HG03469 (cell line): ENCODE data around the gene PRDM16.

ENCODE experiments used
- ATAC-seq: cut with Tn5 transposase; IDR thresholded peaks from one replicate; pipeline ENCODE4 v1.9.1; 2021; ENCODE audit warnings: mild to moderate bottlenecking, moderate library complexity, moderate number of reproducible peaks; ENCODE audit not compliant: unreplicated experiment

The PRDM16 gene

DNA sequence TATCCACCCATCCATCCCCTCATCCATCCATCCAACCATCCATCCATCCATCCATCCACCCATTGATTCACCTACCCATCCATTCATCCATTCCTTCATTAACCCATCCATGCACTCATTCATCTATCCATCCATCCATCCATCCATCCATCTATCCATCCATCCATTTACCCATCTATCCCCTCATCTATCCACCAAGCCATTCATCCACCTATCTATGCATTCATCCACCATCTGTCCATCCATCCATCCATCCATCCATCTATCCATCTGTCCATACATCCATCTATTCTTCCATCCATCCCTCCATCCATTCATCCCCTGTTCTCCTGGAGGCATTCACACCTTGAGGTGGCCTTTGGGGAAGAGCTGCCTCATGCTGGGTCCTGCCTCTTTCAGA is 107.0 kb downstream of the PRDM16 start:
- no peak for ATAC-seq

DNA sequence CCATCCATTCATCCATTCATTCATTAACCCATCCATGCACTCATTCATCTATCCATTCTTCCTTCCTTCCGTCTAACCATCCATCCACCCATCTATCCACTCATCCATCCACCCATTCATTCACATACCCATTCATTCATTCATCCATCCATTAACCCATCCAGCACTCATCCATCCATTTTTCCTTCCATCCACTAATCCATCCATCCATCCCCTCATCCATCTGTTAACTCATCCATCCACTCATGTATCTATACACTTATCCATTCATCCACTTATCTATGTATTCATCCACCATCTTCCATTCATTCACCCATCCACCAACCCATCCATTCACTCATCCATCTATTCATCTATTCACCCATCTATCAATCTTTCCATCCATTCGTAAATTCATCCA is 107.8 kb downstream of the PRDM16 start:
- no peak for ATAC-seq

DNA sequence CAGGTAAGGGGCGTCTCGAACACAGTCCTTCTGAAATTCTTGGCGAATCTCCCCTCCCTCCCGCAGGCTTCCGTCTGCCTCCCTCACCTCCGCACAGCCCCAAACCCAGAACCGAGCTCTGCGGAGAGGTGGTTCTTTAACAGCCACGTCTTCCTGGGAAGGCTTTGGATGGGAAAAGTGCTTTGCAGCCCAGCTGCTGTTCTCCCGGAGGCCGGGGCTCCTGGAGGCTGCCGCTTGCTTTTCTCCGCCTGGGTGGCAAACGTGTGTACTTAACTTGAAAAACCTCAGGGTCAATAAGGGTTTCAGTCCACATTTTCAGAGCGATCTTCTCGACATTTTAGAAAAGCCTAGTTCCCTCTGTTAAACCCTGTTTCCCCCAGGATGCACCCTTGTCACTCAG is 109.3 kb downstream of the PRDM16 start:
- no peak for ATAC-seq

DNA sequence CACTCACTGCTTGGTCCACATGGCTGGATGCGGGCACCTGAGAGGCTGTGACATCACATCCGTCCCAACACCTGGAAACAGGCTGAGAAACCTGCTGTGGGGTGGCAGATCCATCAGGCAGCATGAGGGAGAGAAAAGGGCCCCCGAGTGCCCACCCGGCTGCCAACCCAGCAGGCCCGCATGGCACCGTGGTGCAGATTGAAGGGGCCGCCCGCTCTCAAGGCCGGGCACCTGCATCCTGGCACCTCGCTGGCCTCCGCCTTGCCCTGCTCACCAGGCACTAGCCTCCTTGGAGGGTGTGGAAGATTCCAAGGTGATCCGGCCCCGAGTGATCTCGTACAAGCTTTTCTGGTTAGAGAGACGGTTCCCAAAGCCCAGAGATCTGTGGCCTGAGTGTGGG is 110.5 kb downstream of the PRDM16 start:
- no peak for ATAC-seq

DNA sequence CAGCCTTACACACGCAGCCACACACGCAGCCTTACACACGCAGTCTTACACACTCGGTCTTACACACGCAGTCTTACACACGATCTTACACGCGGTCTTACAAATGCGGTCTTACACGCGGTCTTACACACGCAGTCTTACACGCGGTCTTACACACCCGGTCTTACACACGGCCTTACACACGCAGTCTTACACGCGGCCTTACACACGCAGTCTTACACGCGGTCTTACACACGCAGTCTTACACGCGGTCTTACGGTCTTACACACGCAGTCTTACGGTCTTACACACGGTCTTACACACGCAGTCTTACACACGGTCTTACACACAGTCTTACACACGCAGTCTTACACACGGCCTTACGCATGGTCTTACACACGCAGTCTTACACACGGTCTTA is 111.9 kb downstream of the PRDM16 start:
- no peak for ATAC-seq

- no peak for ATAC-seq
Observed at GRCh38 chr1:3181956-3182355, 113.0 kb downstream of the PRDM16 start.

DNA sequence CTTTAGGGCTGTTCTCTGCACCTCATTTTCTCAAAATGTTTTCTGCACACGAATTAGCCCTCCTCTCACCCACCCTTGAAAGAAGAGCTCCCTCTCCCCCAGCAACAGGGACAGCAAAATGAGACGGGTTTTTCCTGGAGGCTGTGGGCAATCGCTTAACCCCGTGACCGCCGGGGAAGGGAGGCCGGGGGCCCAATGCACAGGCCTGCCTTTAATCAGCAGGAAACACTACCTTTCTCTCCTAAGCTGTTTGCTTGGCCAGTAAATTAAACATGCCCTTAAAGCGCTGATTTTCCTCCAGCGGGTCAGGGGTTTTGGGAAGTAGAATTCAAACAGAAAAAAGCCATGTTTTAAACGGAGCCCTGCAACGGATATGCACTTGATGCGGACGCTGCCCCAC is 114.4 kb downstream of the PRDM16 start:
- ATAC-seq: no peak

- no peak for ATAC-seq
Observed at GRCh38 chr1:3183813-3184212, 114.8 kb downstream of the PRDM16 start.

GRCh38 chr1:3184666-3185065 is 115.7 kb downstream of the PRDM16 start:
- no peak for ATAC-seq

DNA sequence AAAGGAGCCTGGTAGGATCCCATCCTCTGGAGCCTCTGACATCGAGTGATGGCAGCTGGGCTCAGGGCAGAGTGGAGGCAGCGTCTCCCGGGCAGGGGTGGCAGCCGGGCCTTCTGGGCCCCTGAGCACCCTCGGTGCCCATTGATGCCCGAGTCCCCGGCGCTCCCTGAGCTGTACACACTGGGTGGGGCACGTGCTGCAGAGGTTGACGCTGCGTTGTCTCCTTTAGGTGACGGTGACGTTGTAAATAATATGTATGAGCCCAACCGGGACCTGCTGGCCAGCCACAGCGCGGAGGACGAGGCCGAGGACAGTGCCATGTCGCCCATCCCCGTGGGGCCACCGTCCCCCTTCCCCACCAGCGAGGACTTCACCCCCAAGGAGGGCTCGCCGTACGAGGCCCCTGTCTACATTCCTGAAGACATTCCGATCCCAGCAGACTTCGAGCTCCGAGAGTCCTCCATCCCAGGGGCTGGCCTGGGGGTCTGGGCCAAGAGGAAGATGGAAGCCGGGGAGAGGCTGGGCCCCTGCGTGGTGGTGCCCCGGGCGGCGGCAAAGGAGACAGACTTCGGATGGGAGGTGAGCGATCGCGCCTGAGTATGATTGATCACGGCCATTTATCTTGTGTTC is 117.0 kb downstream of the PRDM16 start:
- ATAC-seq: no peak

- ATAC-seq: no peak
Observed at GRCh38 chr1:3186526-3186921, 117.5 kb downstream of the PRDM16 start.

GRCh38 chr1:3187415-3188149 is 118.6 kb downstream of the PRDM16 start:
- ATAC-seq: no peak

DNA sequence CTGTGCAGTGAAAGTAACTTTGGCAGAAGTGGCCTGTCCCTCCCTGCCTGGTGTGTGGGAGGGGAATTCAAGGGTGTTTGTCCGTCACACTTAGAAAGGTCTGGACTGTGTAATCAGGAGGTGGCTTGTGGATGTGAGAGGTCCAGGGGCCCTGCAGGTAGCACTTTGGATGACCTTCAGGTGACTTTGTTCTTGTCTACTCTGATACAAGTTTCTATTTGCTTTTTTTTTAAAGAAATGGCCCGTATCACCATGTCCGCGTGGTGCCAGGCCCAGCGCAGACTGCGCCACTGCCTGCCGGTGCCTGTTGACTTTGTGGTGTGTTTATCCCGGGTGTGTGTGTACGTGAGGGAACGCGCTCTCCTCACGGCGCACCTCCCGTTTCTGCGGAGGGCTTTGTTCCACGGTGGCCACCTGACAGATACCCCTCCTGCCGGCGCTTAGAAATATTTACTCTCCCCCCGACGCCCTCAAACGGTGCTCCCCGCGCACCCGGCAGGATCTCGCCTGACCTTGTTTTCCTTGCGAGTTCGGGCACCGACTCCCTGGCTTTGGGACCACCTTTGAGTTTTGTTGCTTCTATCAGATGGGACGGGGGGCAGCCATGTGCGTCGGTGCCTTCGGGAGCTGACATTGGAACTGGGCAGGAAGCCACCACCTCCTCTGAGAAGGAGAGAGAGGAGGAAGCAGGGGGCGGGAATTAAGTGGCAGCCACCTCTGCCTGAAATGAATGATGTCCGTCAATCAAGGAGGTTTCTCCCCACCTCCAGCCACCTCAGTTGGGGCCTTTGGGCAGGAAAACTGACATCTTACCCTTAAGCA is 119.4 kb downstream of the PRDM16 start:
- ATAC-seq: no peak

GRCh38 chr1:3190256-3191041 is 121.4 kb downstream of the PRDM16 start:
- no peak for ATAC-seq

- no peak for ATAC-seq
Observed at GRCh38 chr1:3192361-3192760, 123.4 kb downstream of the PRDM16 start.

DNA sequence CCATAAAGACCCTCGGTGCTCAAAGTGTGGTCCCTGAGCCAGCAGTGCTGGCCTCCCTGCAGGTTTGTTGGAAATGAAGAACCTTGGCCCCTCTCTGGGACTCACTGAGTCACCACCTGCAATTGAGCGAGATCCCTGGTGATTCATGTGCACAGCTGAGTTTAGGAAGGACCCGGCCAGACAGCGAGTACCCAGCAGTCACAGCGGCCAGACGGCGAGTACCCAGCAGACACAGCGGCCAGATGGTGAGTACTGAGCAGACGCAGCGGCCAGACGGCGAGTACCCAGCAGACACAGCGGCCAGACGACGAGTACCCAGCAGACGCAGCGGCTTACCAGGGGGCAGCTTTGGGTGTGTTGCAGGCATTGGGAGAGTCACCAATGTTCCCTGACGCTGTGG is 123.8 kb downstream of the PRDM16 start:
- ATAC-seq: no peak

DNA sequence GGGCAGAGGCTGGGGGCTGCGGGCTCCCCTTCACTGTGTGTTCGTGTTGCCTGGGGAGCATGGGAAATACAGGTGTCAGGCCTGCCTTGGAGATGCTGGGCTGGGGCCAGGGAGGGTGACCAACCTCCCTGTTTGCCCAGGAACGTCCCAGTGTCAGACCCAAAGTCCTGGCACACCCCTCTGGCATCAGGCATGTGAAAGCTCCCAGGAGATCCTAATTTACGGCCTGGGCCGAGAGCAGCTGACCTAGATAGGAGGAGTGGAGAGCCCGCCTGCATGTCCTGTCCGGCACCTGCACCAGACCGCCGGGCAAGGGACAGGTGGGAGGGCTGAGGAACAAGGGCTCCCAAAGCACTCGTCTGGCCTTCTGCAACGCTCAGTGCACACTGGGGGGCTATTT is 124.8 kb downstream of the PRDM16 start:
- no peak for ATAC-seq

DNA sequence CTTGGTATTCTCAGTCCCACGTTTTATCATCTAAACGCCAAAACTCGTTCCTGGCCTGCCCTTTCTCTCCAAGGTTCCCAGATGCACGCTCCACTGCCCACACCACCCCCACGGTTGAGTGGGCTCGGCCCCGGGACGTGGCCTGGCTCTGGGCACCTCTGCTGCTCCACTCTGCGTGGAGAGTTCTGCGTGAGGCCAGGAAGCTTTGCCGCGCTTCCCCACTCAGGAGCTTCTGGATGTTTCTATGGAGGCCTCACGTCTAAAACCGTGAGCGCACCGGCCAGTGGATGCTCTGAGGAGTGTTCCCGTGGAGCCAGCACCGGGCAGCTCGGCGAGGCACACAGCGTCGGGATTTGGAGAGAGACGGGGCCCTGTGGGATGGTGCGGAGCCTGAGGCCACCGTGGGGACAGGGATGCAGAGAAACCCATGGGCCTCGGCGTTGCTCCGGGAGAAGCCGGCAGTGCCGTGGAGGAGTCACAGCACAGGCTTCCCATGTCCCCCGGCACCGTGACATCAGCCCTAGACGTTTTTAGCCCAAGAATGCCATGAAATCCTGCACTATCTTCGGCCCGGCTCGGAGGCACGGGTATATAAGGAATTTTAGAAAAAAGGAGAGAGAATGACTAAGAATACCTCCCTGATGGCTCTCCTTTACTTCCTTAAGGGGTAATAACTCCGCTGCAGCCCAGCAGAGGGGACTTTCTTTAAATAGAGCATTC is 125.9 kb downstream of the PRDM16 start:
- ATAC-seq: no peak

- ATAC-seq: no peak
Observed at GRCh38 chr1:3195480-3195815, 126.4 kb downstream of the PRDM16 start.

- no peak for ATAC-seq
Observed at GRCh38 chr1:3195966-3196515, 127.0 kb downstream of the PRDM16 start.
